HepG2 (cell line): ENCODE measurements around the gene MYH15. TPM values are rescaled to one million over a fixed set of nuclear protein-coding genes. Genes with fewer than 3 reads are reported as not detected.

Experiments used
- ATAC-seq: fragments of 200-7000 bp; cut with Tn5 transposase; 3 replicates; pipeline ENCODE4 v1.9.1; 2020; ENCODE audit warnings: mild to moderate bottlenecking, moderate library complexity
- BruUV-seq: library from RNA; stranded (reverse); fragments of 400-500 nt; replicated peaks from 2 replicates; lab custom pipeline; 2021; lab: Mats Ljungman, UMichigan
- CTCF ChIA-PET: fragments of 300-600 bp; formaldehyde crosslinking; extraction: SDS; loops from one replicate; lab custom pipeline; 2021; ENCODE audit warnings: low total read pairs, inconsistent platforms, low intra/inter-chr PET ratio; lab: Yijun Ruan, JAX
- POLR2A ChIA-PET: fragments of 350-600 bp; sonication (Branson Sonifier 250); formaldehyde crosslinking; loops from one replicate; lab custom pipeline; 2020; ENCODE audit warnings: antibody characterized with exemption, inconsistent platforms; lab: Yijun Ruan, JAX
- DNase-seq: peaks from one replicate; pipeline ENCODE4 v3.0.0-alpha.2; 2015; ENCODE audit warnings: low spot score
- FAIRE-seq: peaks from 3 replicates; lab custom pipeline; 2011; peaks lifted over from hg19 to GRCh38; lab: Jason Lieb, UNC
- H2AFZ ChIP-seq: one replicate; pipeline ENCODE4 v1.6.1; 2011; ENCODE audit warnings: low read length, inconsistent platforms
- H3K27ac ChIP-seq: fragments of 300-600 bp; 3 replicates; pipeline ENCODE4 v1.8.0; 2011; ENCODE audit warnings: mixed run types, mild to moderate bottlenecking, mixed read lengths, low read length, inconsistent platforms; ENCODE audit not compliant: insufficient read depth; ENCODE audit errors: extremely low read length
- H3K27me3 ChIP-seq, 2 experiments: fragments of 200-600 bp in 1 of 2; 2 replicates in 1 of 2; 3 replicates in 1 of 2; pipeline versions ENCODE4 v1.6.0 to v1.8.0; 2011; ENCODE audit warnings: low read length in 2 of 2, mild to moderate bottlenecking in 2 of 2, moderate library complexity in 2 of 2, inconsistent platforms in 1 of 2; ENCODE audit not compliant: insufficient read depth in 2 of 2, control insufficient read depth in 1 of 2
- H3K36me3 ChIP-seq, 2 experiments: fragments of 200-600 bp in 1 of 2; replicated peaks in 1 of 2; 2 replicates in 1 of 2; 3 replicates in 1 of 2; pipeline versions ENCODE4 v1.5.1 to v1.8.0; 2011; ENCODE audit warnings: low read length in 2 of 2, inconsistent platforms in 1 of 2; ENCODE audit not compliant: insufficient read depth in 2 of 2, control insufficient read depth in 1 of 2
- H3K4me1 ChIP-seq: 2 replicates; pipeline ENCODE4 v1.5.1; 2012; ENCODE audit warnings: low read length, inconsistent platforms; ENCODE audit not compliant: insufficient read depth
- H3K4me2 ChIP-seq: 2 replicates; pipeline ENCODE4 v1.6.0; 2011; ENCODE audit warnings: low read depth, low read length, inconsistent platforms
- H3K4me3 ChIP-seq, 3 experiments: fragments of 200-600 bp in 1 of 3; sonication (generic), shearing (Covaris generic) in 1 of 3; replicated peaks in 1 of 3; 2 replicates each; pipeline ENCODE4 v1.5.1; 2011 to 2016; ENCODE audit warnings: low read length in 3 of 3, inconsistent platforms in 2 of 3, low read depth in 2 of 3, mild to moderate bottlenecking in 2 of 3, control low read depth in 1 of 3, mixed read lengths in 1 of 3; ENCODE audit not compliant: insufficient read depth in 1 of 3
- H3K79me2 ChIP-seq: one replicate; pipeline ENCODE4 v1.6.1; 2011; ENCODE audit warnings: low read length, inconsistent platforms; ENCODE audit not compliant: insufficient read depth
- H3K9ac ChIP-seq: 2 replicates; pipeline ENCODE4 v1.6.0; 2011; ENCODE audit warnings: mild to moderate bottlenecking, low read depth, low read length, inconsistent platforms; ENCODE audit not compliant: insufficient read depth
- H3K9me3 ChIP-seq: 2 replicates; pipeline ENCODE4 v1.5.1; 2012; ENCODE audit warnings: mild to moderate bottlenecking, low read length
- H4K20me1 ChIP-seq: 2 replicates; pipeline ENCODE4 v1.6.0; 2011; ENCODE audit warnings: inconsistent platforms, mild to moderate bottlenecking, low read length, moderate library complexity; ENCODE audit not compliant: insufficient read depth
- ARHGAP35 ChIP-seq: sonication (generic); formaldehyde crosslinking; IDR thresholded peaks from 2 replicates; pipeline ENCODE4 v1.9.0; 2022; ENCODE audit warnings: mild to moderate bottlenecking, inconsistent platforms, moderate library complexity, missing genetic modification reagents, borderline replicate concordance
- IRF2 ChIP-seq: IDR thresholded peaks from 2 replicates; pipeline ENCODE4 v1.6.1; 2018; ENCODE audit warnings: missing genetic modification reagents, missing compliant biosample characterization
- MATR3 ChIP-seq: sonication (generic); formaldehyde crosslinking; IDR thresholded peaks from 2 replicates; pipeline ENCODE4 v1.4.0; 2020; ENCODE audit warnings: missing genetic modification reagents
- MYC ChIP-seq: sonication (generic); formaldehyde crosslinking; IDR thresholded peaks from 2 replicates; pipeline ENCODE4 v1.9.0; 2021; ENCODE audit warnings: missing genetic modification reagents, borderline replicate concordance
- NFKB2 ChIP-seq: sonication (generic); formaldehyde crosslinking; IDR thresholded peaks from 2 replicates; pipeline ENCODE4 v1.4.0; 2020; ENCODE audit warnings: missing genetic modification reagents, borderline replicate concordance
- PRPF4 ChIP-seq: fragments of 200-400 bp; formaldehyde crosslinking; IDR thresholded peaks from 2 replicates; pipeline ENCODE4 v1.6.1; 2016; ENCODE audit warnings: low read length, low read depth; ENCODE audit not compliant: poor library complexity, severe bottlenecking
- SP1 ChIP-seq, 2 experiments: fragments of 450-650 bp in 1 of 2; sonication (generic) in 1 of 2; formaldehyde crosslinking in 1 of 2; IDR thresholded peaks; 2 replicates each; pipeline versions ENCODE4 v1.4.0 to v1.6.1; 2016 to 2020; ENCODE audit warnings: missing genetic modification reagents in 1 of 2
- ZKSCAN1 ChIP-seq: fragments of 150-350 bp; IDR thresholded peaks from 2 replicates; pipeline ENCODE4 v1.6.1; 2014; ENCODE audit warnings: low read length
- WGBS: methylation state at CpG from one replicate; pipeline ENCODE4 v1.1.6; 2017; ENCODE audit warnings: low lambda C conversion rate; 5-methylcytosine and 5-hydroxymethylcytosine counted together
- in situ Hi-C: cut with HindIII; loops from 2 replicates; pipeline ENCODE4 v1.10.0; 2017; ENCODE audit warnings: low pct_unique_long_range_greater_than_20kb; ENCODE audit not compliant: extremely low pct_ligation_motif_present
- intact Hi-C: fragments of 100-400 bp; cut with micrococcal nuclease; formaldehyde crosslinking; loops from one replicate; pipeline ENCODE4 v1.10.0; 2022; ENCODE audit not compliant: unreplicated experiment
- polyA plus RNA-seq, 8 experiments: library from polyadenylated mRNA; depleted of rRNA in 3 of 8; stranded (reverse) in 7 of 8; unstranded in 1 of 8; fragments of >200 nt; fragmentation: Illumina TruSeq in 4 of 8; extraction: Trizol in 4 of 8; gene quantifications; 2 replicates each; pipeline versions ENCODE4 v1.2.1 to v1.2.3, GENCODE V29; 2011 to 2016; ENCODE audit warnings: low read depth in 4 of 8, missing spikeins in 1 of 8, mixed read lengths in 1 of 8; ENCODE audit not compliant: insufficient read depth in 1 of 8
- total RNA-seq, 5 experiments: library from RNA; depleted of rRNA; stranded (reverse); fragments of >200 nt; fragmentation: Illumina TruSeq; extraction: Trizol; gene quantifications; 2 replicates each; pipeline ENCODE4 v1.2.3, GENCODE V29; 2016; ENCODE audit warnings: low read depth in 1 of 5
- TF ChIP-seq, protein P1 (sequence below): sonication (generic); formaldehyde crosslinking; IDR thresholded peaks from 2 replicates; pipeline ENCODE4 v1.5.1; 2020; ENCODE audit warnings: missing genetic modification reagents, mild to moderate bottlenecking, borderline replicate concordance
- TF ChIP-seq, protein P2 (sequence below): sonication (generic); formaldehyde crosslinking; IDR thresholded peaks from 2 replicates; pipeline ENCODE4 v1.5.1; 2020; ENCODE audit warnings: mild to moderate bottlenecking, missing genetic modification reagents, borderline replicate concordance
- TF ChIP-seq, protein P3 (sequence below), 2 experiments: fragments of 450-650 bp in 1 of 2; sonication (generic) in 1 of 2; formaldehyde crosslinking; IDR thresholded peaks; 2 replicates each; pipeline versions ENCODE4 v1.5.0 to v1.8.0; 2020 to 2022; ENCODE audit warnings: mild to moderate bottlenecking in 1 of 2, missing genetic modification reagents in 1 of 2

Gene MYH15
- total and polyA plus RNA-seq, 2 of the 13 experiments (the other 11 are each of a cell fraction or from before 2014, with no cell fraction given): 0.03 to 0.09 TPM

DNA sequence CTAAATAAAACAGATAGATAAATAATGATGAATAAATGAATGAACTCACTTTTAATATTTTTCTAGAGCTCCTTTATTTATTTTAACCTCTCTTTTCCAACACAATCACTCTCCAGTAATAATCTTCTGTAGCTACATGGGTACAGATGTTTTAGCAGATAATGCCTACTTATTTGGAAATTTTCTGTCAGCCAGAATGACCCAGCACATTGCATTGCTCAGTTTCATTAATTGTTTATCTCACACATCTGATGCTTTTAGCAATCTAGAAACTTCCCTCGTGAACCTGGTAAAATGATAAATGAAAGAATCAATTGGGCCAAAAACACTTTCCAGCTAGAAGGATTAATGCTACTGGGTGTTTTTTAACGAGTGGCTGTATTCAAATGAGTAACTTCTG lies 14.9 kb upstream of the MYH15 start:
- FAIRE-seq: no peak
- POLR2A ChIA-PET: no interaction called here

DNA sequence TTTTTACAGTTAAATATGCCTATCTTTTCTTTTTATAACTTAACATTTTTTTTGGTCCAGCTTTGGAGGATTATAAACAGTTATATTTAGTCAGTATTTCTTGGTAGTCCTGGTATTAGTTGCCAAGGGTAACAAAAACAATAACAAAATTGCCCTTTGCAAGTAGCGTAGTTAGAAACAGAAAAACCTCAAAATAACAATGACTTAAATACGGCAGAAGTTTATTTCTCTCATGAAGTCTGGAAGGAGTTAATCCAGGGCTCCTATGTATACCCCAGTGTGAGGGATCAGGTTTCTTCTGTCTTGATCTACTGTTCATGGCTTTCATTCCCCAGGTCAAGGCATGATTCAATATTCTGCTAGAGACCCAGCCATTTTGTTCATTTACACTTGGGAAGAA lies 14.1 kb upstream of the MYH15 start:
- Histone ChIP-seq H3K4me2 (no peak overlapping the region), H3K27ac (no peak overlapping the region), H3K9ac (no peak overlapping the region), H3K9me3 (no peaks in the 10 kb centered on the region), H3K27me3 (no peaks in the 10 kb centered on the region), H3K4me3 (no peak overlapping the region), H3K4me1 (no peaks in the 10 kb centered on the region), H4K20me1 (no peaks in the 10 kb centered on the region), H3K36me3 (no peaks in the 10 kb centered on the region), H3K79me2 (no peaks in the 10 kb centered on the region), H2AFZ (no peak overlapping the region)
- no TSS peak for BruUV-seq
- ATAC-seq: no peak
- ChIA-PET POLR2A (no interaction called here), CTCF (no interaction called here)
- in situ Hi-C loops (no loop called here), intact Hi-C loops (no loop called here)
- 6% methylated on average over 2 of the region's 2 CpGs for WGBS
- FAIRE-seq: no peak
- DNase-seq: no peak
- TF ChIP-seq, protein P1, sequence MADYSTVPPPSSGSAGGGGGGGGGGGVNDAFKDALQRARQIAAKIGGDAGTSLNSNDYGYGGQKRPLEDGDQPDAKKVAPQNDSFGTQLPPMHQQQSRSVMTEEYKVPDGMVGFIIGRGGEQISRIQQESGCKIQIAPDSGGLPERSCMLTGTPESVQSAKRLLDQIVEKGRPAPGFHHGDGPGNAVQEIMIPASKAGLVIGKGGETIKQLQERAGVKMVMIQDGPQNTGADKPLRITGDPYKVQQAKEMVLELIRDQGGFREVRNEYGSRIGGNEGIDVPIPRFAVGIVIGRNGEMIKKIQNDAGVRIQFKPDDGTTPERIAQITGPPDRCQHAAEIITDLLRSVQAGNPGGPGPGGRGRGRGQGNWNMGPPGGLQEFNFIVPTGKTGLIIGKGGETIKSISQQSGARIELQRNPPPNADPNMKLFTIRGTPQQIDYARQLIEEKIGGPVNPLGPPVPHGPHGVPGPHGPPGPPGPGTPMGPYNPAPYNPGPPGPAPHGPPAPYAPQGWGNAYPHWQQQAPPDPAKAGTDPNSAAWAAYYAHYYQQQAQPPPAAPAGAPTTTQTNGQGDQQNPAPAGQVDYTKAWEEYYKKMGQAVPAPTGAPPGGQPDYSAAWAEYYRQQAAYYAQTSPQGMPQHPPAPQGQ: no peak
- no peak for TF ChIP-seq SP1 (IDR thresholded peaks at IDR 0.05)
- no peak for TF ChIP-seq SP1 (CRISPR knock-in tag; IDR thresholded peaks at IDR 0.05)
- no peak for TF ChIP-seq NFKB2 (CRISPR knock-in tag)
- TF ChIP-seq ARHGAP35 (CRISPR knock-in tag): no peak
- TF ChIP-seq IRF2: no peak
- no peak for TF ChIP-seq PRPF4
- no peak for TF ChIP-seq MYC (CRISPR knock-in tag)
- TF ChIP-seq, protein P2, sequence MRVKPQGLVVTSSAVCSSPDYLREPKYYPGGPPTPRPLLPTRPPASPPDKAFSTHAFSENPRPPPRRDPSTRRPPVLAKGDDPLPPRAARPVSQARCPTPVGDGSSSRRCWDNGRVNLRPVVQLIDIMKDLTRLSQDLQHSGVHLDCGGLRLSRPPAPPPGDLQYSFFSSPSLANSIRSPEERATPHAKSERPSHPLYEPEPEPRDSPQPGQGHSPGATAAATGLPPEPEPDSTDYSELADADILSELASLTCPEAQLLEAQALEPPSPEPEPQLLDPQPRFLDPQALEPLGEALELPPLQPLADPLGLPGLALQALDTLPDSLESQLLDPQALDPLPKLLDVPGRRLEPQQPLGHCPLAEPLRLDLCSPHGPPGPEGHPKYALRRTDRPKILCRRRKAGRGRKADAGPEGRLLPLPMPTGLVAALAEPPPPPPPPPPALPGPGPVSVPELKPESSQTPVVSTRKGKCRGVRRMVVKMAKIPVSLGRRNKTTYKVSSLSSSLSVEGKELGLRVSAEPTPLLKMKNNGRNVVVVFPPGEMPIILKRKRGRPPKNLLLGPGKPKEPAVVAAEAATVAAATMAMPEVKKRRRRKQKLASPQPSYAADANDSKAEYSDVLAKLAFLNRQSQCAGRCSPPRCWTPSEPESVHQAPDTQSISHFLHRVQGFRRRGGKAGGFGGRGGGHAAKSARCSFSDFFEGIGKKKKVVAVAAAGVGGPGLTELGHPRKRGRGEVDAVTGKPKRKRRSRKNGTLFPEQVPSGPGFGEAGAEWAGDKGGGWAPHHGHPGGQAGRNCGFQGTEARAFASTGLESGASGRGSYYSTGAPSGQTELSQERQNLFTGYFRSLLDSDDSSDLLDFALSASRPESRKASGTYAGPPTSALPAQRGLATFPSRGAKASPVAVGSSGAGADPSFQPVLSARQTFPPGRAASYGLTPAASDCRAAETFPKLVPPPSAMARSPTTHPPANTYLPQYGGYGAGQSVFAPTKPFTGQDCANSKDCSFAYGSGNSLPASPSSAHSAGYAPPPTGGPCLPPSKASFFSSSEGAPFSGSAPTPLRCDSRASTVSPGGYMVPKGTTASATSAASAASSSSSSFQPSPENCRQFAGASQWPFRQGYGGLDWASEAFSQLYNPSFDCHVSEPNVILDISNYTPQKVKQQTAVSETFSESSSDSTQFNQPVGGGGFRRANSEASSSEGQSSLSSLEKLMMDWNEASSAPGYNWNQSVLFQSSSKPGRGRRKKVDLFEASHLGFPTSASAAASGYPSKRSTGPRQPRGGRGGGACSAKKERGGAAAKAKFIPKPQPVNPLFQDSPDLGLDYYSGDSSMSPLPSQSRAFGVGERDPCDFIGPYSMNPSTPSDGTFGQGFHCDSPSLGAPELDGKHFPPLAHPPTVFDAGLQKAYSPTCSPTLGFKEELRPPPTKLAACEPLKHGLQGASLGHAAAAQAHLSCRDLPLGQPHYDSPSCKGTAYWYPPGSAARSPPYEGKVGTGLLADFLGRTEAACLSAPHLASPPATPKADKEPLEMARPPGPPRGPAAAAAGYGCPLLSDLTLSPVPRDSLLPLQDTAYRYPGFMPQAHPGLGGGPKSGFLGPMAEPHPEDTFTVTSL (CRISPR knock-in tag): no peak

More for the DNA sequence above, 14.9 kb upstream of the MYH15 start:
- TF ChIP-seq ZKSCAN1 (no peak), MATR3 (CRISPR knock-in tag) (no peak)
- TF ChIP-seq, protein P3, sequence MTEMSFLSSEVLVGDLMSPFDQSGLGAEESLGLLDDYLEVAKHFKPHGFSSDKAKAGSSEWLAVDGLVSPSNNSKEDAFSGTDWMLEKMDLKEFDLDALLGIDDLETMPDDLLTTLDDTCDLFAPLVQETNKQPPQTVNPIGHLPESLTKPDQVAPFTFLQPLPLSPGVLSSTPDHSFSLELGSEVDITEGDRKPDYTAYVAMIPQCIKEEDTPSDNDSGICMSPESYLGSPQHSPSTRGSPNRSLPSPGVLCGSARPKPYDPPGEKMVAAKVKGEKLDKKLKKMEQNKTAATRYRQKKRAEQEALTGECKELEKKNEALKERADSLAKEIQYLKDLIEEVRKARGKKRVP (CRISPR knock-in tag; IDR thresholded peaks at IDR 0.05): no peak
- DNase-seq: no peak
- CTCF ChIA-PET: no interaction called here
- Histone ChIP-seq H3K27ac (no peak overlapping the region), H3K4me3 (no peak overlapping the region), H2AFZ (no peak overlapping the region), H3K27me3 (no peaks in the 10 kb centered on the region), H3K4me1 (no peaks in the 10 kb centered on the region), H3K36me3 (no peaks in the 10 kb centered on the region), H3K9me3 (no peaks in the 10 kb centered on the region), H3K79me2 (no peaks in the 10 kb centered on the region), H4K20me1 (no peaks in the 10 kb centered on the region), H3K9ac (no peak overlapping the region), H3K4me2 (no peak overlapping the region)
- in situ Hi-C loops (no loop called here), intact Hi-C loops (no loop called here)
- no peak for ATAC-seq
- no TSS peak for BruUV-seq
- WGBS: 2% methylated on average over 2 of the region's 2 CpGs
